ENCODE data around the gene COCH.

GRCh38 chr14:30915596-30915995 lies 41.2 kb downstream of the COCH start:
- TF ChIP-seq CTCF (IDR thresholded peaks at IDR 0.05) (no peak), POLR2A (IDR thresholded peaks at IDR 0.05) (no peak)
